ENCODE results near the gene RPL7A. TPM values are rescaled to one million over a fixed set of nuclear protein-coding genes. Genes with fewer than 3 reads are reported as not detected.

Gene RPL7A
- total and polyA plus RNA-seq, 7 donors = 1,013 to 3,403 (median 1,526) TPM

DNA sequence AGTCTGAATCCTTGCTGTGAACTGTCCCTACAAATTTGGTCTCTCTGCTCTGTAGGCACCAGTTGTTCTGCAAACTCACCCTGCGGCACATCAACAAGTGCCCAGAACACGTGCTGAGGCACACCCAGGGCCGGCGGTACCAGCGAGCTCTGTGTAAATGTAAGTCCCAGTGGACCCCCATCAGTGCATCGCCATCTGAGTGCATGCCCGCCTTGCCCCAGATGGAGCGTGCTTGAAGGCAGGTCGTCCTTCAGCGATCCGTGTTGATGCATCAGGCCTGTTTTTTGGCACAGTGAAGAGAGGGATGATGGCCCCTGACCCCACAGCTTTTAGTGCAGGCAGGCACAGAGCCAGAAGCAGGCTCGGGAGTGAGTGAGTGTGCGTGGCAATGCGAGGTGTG is 9.6 kb downstream of the RPL7A start:
- TF ChIP-seq CTCF (IDR thresholded peaks at IDR 0.05) = no peak

DNA sequence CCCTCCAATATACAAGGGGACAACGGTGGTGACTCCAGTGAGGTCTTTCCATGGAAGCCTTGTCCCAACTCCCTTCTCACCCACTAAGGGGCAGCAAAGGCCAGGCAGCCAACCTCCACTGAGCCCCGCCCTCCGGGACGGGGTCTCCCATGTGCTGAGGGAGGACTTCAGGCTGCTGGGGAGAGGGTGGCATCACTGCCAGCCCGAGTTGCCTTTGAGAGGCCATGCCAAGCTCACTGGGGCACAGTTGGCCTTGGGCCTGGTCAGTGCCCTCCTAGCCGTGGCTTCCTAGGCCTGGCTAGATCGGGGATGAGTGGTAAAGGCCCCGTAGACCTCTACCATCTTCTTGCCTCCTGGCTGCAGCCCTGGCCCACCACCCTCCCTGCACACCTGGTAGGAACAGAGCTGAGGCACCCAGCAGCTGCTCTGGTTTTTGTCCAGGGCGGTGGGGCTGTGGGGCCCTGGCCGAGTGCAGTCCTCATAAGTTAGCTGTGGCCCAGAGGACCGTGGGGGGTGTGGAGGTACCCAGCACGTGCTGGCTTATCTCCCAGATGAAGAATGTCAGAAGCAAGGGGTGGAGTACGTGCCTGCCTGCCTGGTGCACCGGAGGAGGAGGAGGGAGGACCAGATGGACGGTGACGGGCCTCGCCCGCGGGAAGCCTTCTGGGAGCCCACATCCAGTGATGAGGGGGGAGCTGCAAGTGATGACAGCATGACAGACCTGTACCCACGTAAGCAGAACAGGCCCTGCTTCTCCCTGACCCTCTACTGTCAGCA is 11.6 kb downstream of the RPL7A start:
- H3K4me3 ChIP-seq = no peak overlapping the region
- peaks cover 3 to 54% of the 10 kb centered on the region in 2 donors for H3K36me3 ChIP-seq (ENCODE audit: insufficient read depth in 1 of 2, low read depth in 1 of 2)
- 43 to 56% (median 48%) methylated on average over 20 of the region's 20 CpGs for WGBS, 3 donors
- intact Hi-C loops (cut with DNase I) = loop anchor here in 1 of 2 donors (5.0 to 10.0 kb wide), 3 partner anchors 48 to 128 kb away; no protein-coding TSS in a partner anchor
- peaks cover 22% of the 10 kb centered on the region for H3K4me1 ChIP-seq
- H3K27me3 ChIP-seq (ENCODE audit: insufficient read depth in 3 of 3, low read length in 2 of 3) = no peaks in the 10 kb centered on the region
- H3K9me3 ChIP-seq = no peaks in the 10 kb centered on the region
- ATAC-seq (no peak), DNase-seq (no peak)
- peak; percentile 22 for TF ChIP-seq CTCF (IDR thresholded peaks at IDR 0.05)
- H3K27ac ChIP-seq = no peak overlapping the region

More for the DNA sequence above, 9.6 kb downstream of the RPL7A start:
- H3K27me3 ChIP-seq (ENCODE audit: insufficient read depth in 3 of 3, low read length in 2 of 3) = no peaks in the 10 kb centered on the region
- no peaks in the 10 kb centered on the region for H3K9me3 ChIP-seq
- WGBS, 3 donors = 77 to 85% (median 77%) methylated on average over 14 of the region's 14 CpGs
- peaks cover 25% of the 10 kb centered on the region for H3K4me1 ChIP-seq
- DNase-seq (no peak), ATAC-seq (no peak)
- H3K27ac ChIP-seq = no peak overlapping the region
- peaks cover 3 to 54% of the 10 kb centered on the region in 2 donors for H3K36me3 ChIP-seq (ENCODE audit: insufficient read depth in 1 of 2, low read depth in 1 of 2)
- intact Hi-C loops (cut with DNase I) = loop anchor here in 1 of 2 donors (5.0 to 10.0 kb wide), 3 partner anchors 50 to 130 kb away; no protein-coding TSS in a partner anchor
- no peak overlapping the region for H3K4me3 ChIP-seq

GRCh38 chr9:133360400-133361393 is 12.7 kb downstream of the RPL7A start:
- Histone ChIP-seq H3K27ac (no peak overlapping the region), H3K27me3 (ENCODE audit: insufficient read depth in 3 of 3, low read length in 2 of 3) (no peaks in the 10 kb centered on the region), H3K36me3 (ENCODE audit: insufficient read depth in 1 of 2, low read depth in 1 of 2) (peaks cover 5 to 65% of the 10 kb centered on the region in 2 donors), H3K4me1 (peaks cover 11% of the 10 kb centered on the region), H3K4me3 (no peak overlapping the region), H3K9me3 (no peaks in the 10 kb centered on the region)
- no peak for TF ChIP-seq CTCF (IDR thresholded peaks at IDR 0.05)
- intact Hi-C loops (cut with DNase I) = no loop called here
- 69 to 71% (median 70%) methylated on average over 21 of the region's 21 CpGs for WGBS, 3 donors
- ATAC-seq (no peak), DNase-seq (no peak)

DNA sequence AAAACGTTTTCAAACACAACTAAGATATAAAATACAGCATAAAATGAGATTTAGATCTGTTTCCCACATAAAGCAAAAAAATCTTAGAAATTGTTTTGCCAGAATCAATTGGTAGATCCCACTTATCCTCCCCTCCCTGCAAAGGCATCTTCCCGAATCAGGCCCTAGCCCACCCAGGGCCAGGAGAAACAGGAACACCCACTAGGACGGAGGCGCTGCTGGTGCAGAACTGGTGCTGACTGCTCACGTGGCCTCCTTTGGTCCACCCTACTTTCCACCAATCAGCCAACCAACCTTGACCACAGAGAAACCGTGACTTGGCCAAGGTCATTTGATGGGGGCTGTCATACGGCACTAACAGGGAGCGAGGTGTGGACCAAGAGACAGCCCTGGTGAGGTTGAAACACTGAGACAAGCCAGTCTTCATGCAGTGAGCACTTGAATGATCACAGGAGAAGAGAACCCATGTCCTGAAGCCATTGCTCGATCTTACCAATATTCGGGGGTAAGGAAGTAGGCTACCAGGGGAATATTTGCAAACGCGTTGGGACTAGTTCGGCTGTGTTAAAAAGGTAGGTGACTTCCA is 13.6 kb downstream of the RPL7A start:
- intact Hi-C loops (cut with DNase I) = no loop called here
- no peak for ATAC-seq
- Histone ChIP-seq H3K4me3 (no peak overlapping the region), H3K9me3 (no peaks in the 10 kb centered on the region), H3K27ac (no peak overlapping the region), H3K36me3 (ENCODE audit: insufficient read depth in 1 of 2, low read depth in 1 of 2) (peaks cover 8 to 74% of the 10 kb centered on the region in 2 donors), H3K27me3 (ENCODE audit: insufficient read depth in 3 of 3, low read length in 2 of 3) (no peaks in the 10 kb centered on the region), H3K4me1 (peaks cover 11% of the 10 kb centered on the region)
- WGBS, 3 donors = 76 to 85% (median 81%) methylated on average over 13 of the region's 13 CpGs
- DNase-seq = no peak
- no peak for TF ChIP-seq CTCF (IDR thresholded peaks at IDR 0.05)
